Parathyroid adenoma (tissue), 2 donors: ENCODE results near the gene CHN1.

Experiments
- H2AFZ ChIP-seq: fragments of 300-600 bp; sonication (generic); one replicate; pipeline ENCODE4 v1.7.0; 2017; ENCODE audit warnings: antibody characterized with exemption, mild to moderate bottlenecking
- H3K27ac ChIP-seq: fragments of 300-600 bp; sonication (generic); one replicate; pipeline ENCODE4 v1.7.0; 2017
- H3K27me3 ChIP-seq: fragments of 300-600 bp; sonication (generic); one replicate; pipeline ENCODE4 v1.7.0; 2017; ENCODE audit warnings: low read length; ENCODE audit not compliant: control insufficient read depth, insufficient read depth
- H3K36me3 ChIP-seq: fragments of 300-600 bp; sonication (generic); one replicate; pipeline ENCODE4 v1.7.0; 2017; ENCODE audit warnings: low read length; ENCODE audit not compliant: control insufficient read depth, insufficient read depth
- H3K4me1 ChIP-seq: fragments of 300-600 bp; sonication (generic); one replicate; pipeline ENCODE4 v1.7.0; 2017; ENCODE audit warnings: control low read depth
- H3K4me2 ChIP-seq: fragments of 300-600 bp; sonication (generic); one replicate; pipeline ENCODE4 v1.7.0; 2017; ENCODE audit warnings: low read length
- H3K4me3 ChIP-seq: fragments of 300-600 bp; sonication (generic); one replicate; pipeline ENCODE4 v1.7.0; 2017; ENCODE audit warnings: low read depth, low read length
- H3K79me2 ChIP-seq: fragments of 300-600 bp; sonication (generic); one replicate; pipeline ENCODE4 v1.7.0; 2017; ENCODE audit warnings: control low read depth
- H3K9ac ChIP-seq: fragments of 300-600 bp; sonication (generic); one replicate; pipeline ENCODE4 v1.7.0; 2017; ENCODE audit warnings: mild to moderate bottlenecking
- H3K9me3 ChIP-seq: fragments of 300-600 bp; sonication (generic); one replicate; pipeline ENCODE4 v1.7.0; 2017; ENCODE audit warnings: low read length; ENCODE audit not compliant: control insufficient read depth
- TF ChIP-seq, protein P1 (sequence below): fragments of 300-600 bp; sonication (generic); IDR thresholded peaks from one replicate; pipeline ENCODE4 v1.7.0; 2017; ENCODE audit warnings: antibody characterized with exemption, mild to moderate bottlenecking
- donor health status: primary hyperparathyroidism.

Gene CHN1

DNA sequence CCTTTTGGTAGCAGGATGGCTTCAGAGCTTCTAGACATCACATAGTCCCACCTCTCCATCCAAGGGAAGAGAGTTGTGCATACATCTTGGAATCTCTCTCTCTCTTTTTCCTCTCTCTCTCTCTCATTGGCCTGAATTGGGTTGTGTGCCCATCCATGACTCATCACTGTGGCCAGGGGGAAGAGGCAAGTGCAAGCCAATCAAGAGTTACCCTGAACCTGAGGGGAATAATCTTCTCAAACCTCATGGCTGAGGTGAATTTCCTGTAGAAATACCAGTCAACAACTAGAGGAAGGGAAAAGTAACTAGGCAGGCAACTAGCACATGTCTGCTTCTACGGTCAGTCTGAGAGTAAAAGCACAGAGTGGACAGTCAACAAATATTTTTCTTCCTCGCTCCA lies 7.3 kb upstream of the CHN1 start:
- H3K36me3 ChIP-seq: no peaks in the 10 kb centered on the region
- no peak overlapping the region for H3K9ac ChIP-seq
- H3K4me1 ChIP-seq: no peaks in the 10 kb centered on the region
- no peaks in the 10 kb centered on the region for H3K79me2 ChIP-seq
- H3K4me2 ChIP-seq: no peak overlapping the region
- TF ChIP-seq, protein P1, sequence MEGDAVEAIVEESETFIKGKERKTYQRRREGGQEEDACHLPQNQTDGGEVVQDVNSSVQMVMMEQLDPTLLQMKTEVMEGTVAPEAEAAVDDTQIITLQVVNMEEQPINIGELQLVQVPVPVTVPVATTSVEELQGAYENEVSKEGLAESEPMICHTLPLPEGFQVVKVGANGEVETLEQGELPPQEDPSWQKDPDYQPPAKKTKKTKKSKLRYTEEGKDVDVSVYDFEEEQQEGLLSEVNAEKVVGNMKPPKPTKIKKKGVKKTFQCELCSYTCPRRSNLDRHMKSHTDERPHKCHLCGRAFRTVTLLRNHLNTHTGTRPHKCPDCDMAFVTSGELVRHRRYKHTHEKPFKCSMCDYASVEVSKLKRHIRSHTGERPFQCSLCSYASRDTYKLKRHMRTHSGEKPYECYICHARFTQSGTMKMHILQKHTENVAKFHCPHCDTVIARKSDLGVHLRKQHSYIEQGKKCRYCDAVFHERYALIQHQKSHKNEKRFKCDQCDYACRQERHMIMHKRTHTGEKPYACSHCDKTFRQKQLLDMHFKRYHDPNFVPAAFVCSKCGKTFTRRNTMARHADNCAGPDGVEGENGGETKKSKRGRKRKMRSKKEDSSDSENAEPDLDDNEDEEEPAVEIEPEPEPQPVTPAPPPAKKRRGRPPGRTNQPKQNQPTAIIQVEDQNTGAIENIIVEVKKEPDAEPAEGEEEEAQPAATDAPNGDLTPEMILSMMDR: no peak
- H3K4me3 ChIP-seq: no peak overlapping the region
- no peaks in the 10 kb centered on the region for H3K27me3 ChIP-seq
- no peak overlapping the region for H3K27ac ChIP-seq
- H3K9me3 ChIP-seq: no peaks in the 10 kb centered on the region
- no peak overlapping the region for H2AFZ ChIP-seq

DNA sequence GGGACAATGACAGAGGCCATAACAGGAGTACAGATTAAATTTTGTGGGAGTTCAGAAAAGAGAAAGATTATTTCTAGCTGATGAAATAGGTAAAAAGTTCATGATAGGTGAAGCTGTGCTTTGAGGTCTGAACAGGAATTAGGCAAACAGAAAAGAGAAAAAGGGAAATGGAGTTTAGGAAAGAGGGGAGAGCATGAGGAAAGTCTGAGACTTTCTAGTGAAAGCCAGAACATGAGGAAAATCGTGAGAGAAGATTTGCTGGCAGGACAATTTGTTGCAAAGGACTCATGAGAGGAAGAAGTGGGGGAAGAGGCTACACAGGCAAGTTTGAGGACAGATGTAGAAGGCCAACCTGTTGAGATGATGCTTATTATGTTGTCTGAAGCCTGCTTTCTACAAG lies 6.3 kb upstream of the CHN1 start:
- Histone ChIP-seq H3K27me3 (no peaks in the 10 kb centered on the region), H3K27ac (no peak overlapping the region), H3K9ac (no peak overlapping the region), H3K36me3 (no peaks in the 10 kb centered on the region), H3K4me2 (no peak overlapping the region), H3K4me3 (no peak overlapping the region), H3K9me3 (no peaks in the 10 kb centered on the region), H3K79me2 (no peaks in the 10 kb centered on the region), H2AFZ (no peak overlapping the region), H3K4me1 (no peaks in the 10 kb centered on the region)
- TF ChIP-seq, protein P1: no peak

DNA sequence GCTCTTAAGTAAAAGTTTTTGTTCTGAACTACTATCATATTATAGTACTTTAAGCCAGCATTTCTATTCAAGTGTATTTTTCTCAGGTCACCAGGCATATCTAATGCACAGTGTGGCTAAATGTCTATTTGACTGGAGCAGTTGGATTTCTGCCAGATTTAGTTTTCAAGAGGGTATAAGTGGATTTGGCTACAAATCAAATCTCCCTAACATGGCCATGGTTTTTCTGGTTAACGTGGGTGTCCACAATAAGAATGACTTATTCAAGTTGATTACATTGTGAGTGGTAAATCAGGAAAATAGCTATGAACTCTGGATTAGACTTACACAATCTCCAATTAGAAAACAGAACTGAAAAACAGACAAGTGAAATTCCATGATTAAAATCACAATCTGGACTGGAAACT lies 5.7 kb upstream of the CHN1 start:
- Histone ChIP-seq H3K9me3 (no peaks in the 10 kb centered on the region), H3K4me1 (peaks cover 3% of the 10 kb centered on the region), H3K9ac (no peak overlapping the region), H2AFZ (no peak overlapping the region), H3K27me3 (no peaks in the 10 kb centered on the region), H3K4me3 (no peak overlapping the region), H3K79me2 (no peaks in the 10 kb centered on the region), H3K36me3 (no peaks in the 10 kb centered on the region), H3K27ac (no peak overlapping the region), H3K4me2 (no peak overlapping the region)
- TF ChIP-seq, protein P1: no peak

DNA sequence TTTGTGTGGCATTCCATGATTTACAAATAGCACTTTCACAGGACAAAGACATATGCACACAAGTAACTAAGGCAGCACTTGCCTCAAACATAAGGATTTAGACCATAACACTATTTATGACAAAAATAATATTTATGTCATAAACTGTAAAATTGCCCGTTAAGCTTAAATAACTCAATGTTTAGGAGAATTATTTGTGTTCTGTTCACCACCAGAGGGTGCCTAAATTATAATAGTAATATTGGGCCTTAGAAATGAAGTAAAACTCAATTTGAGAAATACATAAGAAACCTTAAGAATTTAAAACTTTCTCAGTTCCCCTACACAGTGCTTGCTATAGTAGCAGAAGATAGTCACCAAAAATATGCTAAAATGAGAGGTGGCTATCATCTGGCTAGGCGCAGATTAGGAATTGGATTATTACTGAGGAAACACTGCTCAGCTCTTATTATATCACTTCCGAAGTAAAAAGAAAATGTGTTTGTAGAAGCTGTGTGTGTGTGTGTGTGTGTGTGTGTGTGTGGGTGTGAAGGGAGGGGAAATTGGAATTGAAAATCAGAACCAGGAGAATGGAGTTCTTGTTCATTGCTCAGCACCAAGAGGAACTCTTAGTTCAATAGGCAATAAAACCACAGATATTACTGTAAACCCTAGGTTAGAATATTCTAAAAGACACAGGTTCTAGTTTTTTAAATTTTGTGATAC lies 4.9 kb upstream of the CHN1 start:
- Histone ChIP-seq H2AFZ (no peak overlapping the region), H3K27ac (no peak overlapping the region), H3K4me2 (no peak overlapping the region), H3K4me3 (no peak overlapping the region), H3K36me3 (no peaks in the 10 kb centered on the region), H3K79me2 (no peaks in the 10 kb centered on the region), H3K27me3 (no peaks in the 10 kb centered on the region), H3K9me3 (no peaks in the 10 kb centered on the region), H3K9ac (no peak overlapping the region), H3K4me1 (peaks cover 6% of the 10 kb centered on the region)
- TF ChIP-seq, protein P1: peak; percentile 5
